ENCODE results near the gene RASGEF1B.
"Not testable (repeated sequence)": the region's sequence is repeated elsewhere in the genome, so short reads cannot be mapped to it uniquely, and the experiment has no call there.

- not testable (repeated sequence) for TF ChIP-seq CTCF (conservative IDR thresholded peaks at IDR 0.05; ENCODE audit: low read depth in 2 of 2); EZH2phosphoT487 (IDR thresholded peaks at IDR 0.05; ENCODE audit: unreplicated experiment)
Measured at GRCh38 chr4:81473331-81474265, 1.9 kb upstream of the RASGEF1B start.

Data from GM23338 (cell line).